Stimulated activated CD8-positive, alpha-beta memory T cell treated with anti-CD3 and anti-CD28 coated beads, Interleukin-4, amount 100 ng/mL, for 48 hours (primary cell): Measurements from ENCODE around the gene CCNJL.

Experiments
- DNase-seq: peaks from one replicate; pipeline ENCODE4 v3.0.0-alpha.2; 2020

CCNJL gene

DNA sequence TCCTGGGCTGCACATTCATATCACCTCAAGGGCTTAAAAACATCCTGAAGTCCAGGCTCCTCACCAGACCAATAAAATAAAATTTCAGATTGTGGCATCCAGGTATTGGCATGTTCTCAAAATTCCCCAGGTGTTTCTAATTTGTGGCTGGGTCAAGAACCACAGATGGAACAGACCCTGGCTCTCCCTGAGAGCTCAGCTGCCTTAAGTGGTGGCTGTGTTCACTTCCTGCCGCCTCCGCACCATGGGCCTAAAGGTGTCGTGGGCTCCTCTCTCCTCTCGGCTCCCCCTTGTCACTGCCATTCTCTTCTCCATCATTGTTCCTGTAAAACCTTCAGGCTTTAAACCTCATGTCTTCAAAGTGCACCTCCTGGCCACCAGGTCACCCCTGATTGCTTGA, 17.8 kb upstream of the CCNJL start:
- peak; percentile 27 for DNase-seq

DNA sequence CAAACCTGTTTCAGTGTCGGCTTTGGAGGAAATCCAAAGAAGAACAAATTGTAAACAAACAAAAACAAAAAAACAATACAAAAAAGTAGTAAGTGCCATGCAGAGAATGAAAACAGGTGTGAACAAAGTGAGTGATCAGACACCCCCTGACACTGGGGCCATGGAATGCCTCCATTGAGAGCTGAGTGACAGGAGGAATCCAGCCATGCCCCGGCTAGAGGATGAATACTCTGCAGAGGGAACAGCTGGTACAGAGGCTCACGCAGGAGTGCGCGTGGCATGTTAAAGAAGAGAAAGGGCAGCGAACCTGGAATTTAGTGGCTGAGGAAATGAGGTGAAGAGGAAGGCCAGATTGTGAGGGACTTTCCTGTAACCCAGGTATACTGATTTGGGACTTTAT, 15.5 kb upstream of the CCNJL start:
- DNase-seq, result no peak

DNA sequence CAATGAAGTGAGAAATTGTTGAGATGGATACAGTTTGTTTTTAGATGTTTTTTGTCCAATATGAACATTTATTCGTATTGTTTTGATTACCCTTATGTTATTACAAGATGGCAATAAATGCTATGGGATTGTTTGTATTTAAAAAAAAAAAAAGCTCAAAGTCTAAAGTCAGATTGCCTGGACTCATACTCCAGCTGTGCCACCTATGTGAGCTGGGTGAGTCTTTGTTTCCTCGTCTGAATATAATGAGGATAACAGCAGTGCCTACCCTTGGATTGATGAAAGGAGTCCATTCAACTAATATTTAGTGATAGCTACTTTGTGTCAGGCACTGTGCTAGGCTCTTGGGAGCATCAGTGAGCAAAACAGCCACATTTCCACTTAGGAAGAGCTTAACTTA, 14.6 kb upstream of the CCNJL start:
- DNase-seq, result no peak

DNA sequence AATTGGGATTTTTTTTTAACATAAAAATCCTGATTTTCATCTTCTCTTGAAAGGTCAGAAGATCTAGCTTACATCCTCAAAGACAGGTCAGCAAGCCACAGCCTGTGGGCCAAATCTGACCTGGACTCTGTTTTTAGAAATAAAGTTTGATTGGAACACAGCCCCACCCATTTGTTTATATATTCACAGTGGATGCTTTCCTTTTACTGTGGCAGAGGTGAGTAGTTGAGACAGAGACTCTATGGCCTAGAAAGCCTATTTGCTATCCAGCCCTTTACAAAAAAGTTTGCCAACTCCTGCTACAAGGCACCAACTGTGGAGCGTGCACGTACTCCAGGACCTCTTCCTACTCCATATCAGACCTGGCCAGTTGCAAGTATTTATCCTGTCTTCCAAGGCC, 13.4 kb upstream of the CCNJL start:
- DNase-seq, result no peak

- DNase-seq, result no peak
Measured at GRCh38 chr5:160324886-160325285, 12.5 kb upstream of the CCNJL start.

GRCh38 chr5:160318409-160318808, 6.0 kb upstream of the CCNJL start:
- no peak for DNase-seq

- DNase-seq, result no peak
Measured at GRCh38 chr5:160317434-160317833, 5.1 kb upstream of the CCNJL start.

- no peak for DNase-seq
Measured at GRCh38 chr5:160315968-160316367, 3.6 kb upstream of the CCNJL start.

DNA sequence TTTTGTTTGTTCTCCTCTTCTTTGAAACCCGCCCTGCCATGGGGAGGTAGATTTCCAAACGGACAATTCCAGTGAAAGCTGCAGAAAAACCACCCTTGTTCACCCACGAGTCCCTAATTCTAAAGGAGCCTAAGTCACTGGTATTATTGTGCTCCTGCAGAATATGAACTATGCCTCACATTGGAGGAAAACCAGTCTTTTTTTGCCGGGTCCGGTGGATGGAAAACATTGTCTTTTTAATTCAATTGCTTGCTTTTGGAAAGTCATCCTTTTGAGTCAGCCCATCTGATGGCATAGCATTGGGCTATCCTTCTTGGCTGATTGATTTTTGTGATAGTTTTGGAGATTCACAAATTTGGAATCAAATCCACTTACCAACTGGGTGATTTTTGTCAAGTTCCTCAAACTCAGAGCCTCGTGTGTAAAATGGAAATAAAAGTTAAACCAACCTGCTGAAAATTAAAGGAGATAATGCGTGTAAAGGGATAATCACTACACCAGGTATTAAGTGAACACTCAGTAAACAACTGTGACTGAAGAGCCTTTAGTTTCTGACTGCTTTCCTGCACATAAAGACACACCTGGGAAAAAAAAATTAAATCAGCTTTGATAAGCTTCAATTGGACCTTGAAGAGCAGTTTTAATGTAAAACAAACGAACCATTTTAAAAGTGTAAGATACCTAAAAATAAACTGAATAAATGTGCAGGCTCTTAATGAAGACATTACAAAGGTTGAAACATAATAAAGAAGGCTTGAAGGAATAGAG, 780 bp upstream of the CCNJL start:
- DNase-seq, result no peak

GRCh38 chr5:160311491-160312133, 752 bp downstream of the CCNJL start:
- no peak for DNase-seq

- no peak for DNase-seq
Measured at GRCh38 chr5:160310552-160311295, 1.6 kb downstream of the CCNJL start.

DNA sequence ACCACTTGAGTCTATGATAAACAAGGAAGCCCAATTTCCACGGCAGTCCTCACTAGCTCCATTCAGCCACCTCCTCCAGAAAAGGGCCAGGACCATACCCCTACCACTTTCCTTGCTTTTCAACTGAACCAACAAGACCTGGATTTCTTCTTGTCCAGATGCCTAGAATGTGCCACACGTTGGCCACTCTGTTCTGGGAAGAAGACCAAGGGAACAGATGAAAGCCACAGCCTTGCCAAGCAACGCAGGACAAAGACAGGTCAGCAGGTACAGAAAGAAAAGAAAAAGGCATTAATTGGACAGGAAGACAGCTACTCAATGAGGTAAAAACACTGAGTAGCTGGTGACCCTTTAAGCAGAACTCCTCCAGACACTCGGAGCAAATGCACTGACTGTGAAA, 2.2 kb downstream of the CCNJL start:
- no peak for DNase-seq

DNA sequence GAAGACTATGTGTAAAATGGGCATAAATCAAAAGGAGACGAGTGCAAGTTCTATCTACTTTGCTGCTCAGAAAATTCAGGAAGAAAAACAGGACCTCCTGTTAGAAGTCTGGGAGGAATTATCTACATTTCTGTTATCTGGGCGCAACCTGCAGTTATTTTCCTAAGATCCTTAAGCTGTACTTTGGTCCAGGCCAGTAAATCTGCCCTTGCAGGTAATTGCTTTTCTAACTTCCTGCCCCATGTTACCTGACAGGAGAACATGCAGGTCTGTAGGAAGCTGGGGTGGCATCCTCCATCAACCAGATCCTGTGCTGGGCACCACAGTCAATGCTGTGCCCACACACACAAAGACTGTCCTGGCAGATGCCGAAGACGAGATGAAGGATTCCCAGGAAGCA, 5.7 kb downstream of the CCNJL start:
- no peak for DNase-seq

DNA sequence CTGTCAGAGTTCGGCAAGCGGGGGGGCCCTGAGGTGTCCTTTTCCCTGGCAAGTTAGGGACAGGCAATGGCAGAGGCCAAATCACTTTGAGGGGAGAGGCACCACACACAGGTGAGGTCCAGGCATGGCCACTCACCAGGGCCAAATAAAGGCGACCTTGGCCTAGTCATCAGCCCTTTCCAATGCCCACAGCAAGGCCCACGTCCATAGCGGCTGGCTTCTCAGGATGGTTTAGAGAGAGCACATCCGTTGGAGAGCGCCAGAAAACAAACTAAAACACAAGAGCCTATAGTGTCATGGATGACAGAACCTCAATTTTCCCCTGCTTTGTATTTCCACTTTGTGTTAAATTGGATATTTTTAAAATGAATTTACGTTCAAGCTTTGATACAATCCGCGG, 7.0 kb downstream of the CCNJL start:
- no peak for DNase-seq

DNA sequence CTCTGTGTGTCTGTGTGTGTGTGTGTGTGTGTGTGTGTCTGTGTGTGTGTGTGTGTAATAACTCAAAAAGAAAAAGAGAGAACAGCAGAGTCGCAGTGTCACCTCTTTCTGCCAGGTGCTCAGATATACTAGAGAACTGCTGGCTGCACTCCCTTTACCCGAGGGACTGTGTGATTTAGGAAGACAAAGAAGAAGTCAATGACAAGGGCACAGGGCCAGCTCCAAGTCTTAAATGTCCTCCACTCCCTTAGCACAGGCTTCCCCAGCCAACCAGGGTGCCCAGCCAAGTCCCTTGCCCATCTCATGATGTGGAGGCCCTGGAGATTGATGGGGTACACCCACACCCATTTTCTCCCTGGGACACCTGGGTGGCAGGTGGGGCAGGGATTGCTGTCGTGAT, 8.7 kb downstream of the CCNJL start:
- DNase-seq, result no peak

DNA sequence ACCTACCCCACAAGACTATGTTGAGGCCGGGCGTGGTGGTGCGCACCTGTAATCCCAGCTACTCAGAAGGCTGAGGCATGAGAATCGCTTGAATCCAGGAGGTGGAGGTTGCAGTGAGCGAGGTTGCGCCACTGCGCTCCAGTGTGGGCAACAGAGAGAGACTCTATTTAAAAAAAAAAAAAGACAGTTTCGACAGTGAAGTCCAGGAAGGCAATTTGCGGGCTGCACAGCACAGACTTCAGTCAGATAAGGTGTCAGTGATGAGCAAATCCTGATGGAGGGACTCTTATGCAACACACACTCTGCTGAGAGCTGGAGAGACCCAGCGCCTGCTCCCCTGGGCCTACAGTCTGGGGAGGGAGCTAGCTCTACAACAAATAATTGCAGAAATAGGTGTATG, 14.2 kb downstream of the CCNJL start:
- DNase-seq, result no peak

GRCh38 chr5:160297776-160298175, 14.6 kb downstream of the CCNJL start:
- no peak for DNase-seq

- no peak for DNase-seq
Measured at GRCh38 chr5:160297004-160297403, 15.4 kb downstream of the CCNJL start.

GRCh38 chr5:160296496-160296895, 15.9 kb downstream of the CCNJL start:
- no peak for DNase-seq

DNA sequence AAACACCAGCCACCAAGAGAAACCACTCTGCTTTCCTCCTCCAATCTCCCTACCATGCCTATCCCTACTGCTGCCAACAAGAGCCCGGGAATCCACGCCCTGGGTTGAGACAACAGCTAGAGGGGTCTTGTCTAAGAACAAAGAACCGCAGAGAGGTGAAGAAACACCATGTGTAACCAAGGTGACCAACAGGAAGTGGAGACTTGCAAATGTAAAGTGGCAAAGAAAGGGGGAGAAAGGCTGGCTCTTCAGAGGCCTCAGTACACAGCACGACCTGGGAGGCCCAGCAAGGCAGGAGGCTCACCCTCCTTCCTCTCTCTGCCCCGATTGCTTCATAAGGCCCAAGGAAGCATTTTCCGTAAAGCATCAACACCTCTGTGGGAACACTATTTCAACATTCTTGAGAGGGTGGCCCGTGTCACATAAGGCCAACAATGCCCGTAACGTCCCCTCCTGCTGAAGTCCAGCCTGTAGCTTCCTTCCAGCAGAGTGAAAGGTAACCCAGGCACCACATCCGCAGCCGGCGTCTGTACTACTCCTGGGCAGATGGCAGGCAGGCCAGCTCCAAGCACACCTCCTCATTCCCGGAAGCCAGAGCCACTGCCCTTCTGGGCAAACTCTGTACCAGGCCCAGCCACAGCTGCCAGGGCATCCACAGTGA, 18.3 kb downstream of the CCNJL start:
- DNase-seq, result no peak

DNA sequence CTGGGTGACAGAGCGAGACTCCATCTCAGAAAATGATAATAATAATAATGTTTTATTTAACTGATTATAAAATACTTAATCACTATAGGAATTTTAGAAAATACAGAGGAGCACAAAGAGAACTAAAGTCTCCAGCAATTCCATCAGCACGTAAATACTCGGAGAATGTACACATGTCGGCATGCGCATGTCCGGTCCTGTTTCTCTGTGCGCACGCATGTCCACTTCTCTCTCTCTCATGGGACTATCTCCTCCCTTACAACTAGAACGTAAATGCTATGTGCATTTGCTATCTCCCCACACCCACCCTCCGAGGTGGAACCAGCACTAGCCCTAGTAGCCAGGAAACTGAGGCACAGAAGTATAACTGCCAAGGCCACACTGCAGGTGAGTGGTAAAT, 19.0 kb downstream of the CCNJL start:
- DNase-seq, result no peak

DNA sequence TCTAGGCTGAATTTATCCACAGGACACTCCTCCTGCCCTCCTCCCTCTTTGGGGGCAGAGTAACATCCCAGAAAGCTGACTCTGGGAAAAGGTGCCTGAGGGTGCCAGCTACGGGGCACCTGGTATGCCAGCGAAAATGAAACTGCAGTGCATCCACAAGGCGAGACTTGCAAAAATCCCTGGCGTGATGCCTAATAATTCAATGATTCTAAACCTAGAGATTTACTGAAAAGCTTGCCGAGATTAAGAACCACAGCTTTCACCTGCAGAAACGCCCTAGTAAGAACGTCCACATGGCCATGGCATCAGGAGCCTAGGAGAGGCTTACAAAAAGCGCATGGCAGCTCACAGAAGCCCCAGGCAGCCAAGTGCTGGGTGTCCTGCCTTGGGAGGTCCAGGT, 20.9 kb downstream of the CCNJL start:
- DNase-seq, result no peak

GRCh38 chr5:160290751-160291150, 21.6 kb downstream of the CCNJL start:
- DNase-seq, result no peak

- DNase-seq, result no peak
Measured at GRCh38 chr5:160289721-160290120, 22.6 kb downstream of the CCNJL start.
